DMS 273 (cell line): ENCODE measurements around the gene ZNF582.
"Not testable (repeated sequence)": the region's sequence is repeated elsewhere in the genome, so short reads cannot be mapped to it uniquely, and the experiment has no call there.

Source experiments
- DNase-seq: peaks from one replicate; lab custom pipeline; 2025; ENCODE audit not compliant: unreplicated experiment; lab: John Stamatoyannopoulos, UW

ZNF582 gene

GRCh38 chr19:56355517-56355916 is 37.8 kb downstream of the ZNF582 start:
- no peak for DNase-seq

GRCh38 chr19:56351208-56351607 is 42.1 kb downstream of the ZNF582 start:
- DNase-seq: no peak

GRCh38 chr19:56350416-56351045 is 42.8 kb downstream of the ZNF582 start:
- DNase-seq: peak; percentile 80

GRCh38 chr19:56348289-56348877 is 45.0 kb downstream of the ZNF582 start:
- DNase-seq: peak; percentile 47

- no peak for DNase-seq
Observed at GRCh38 chr19:56347163-56347778, 46.1 kb downstream of the ZNF582 start.

- peak; percentile 5 for DNase-seq
Observed at GRCh38 chr19:56341948-56342347, 51.4 kb downstream of the ZNF582 start.

GRCh38 chr19:56339031-56339430 is 54.3 kb downstream of the ZNF582 start:
- not testable (repeated sequence) for DNase-seq

- DNase-seq: not testable (repeated sequence)
Observed at GRCh38 chr19:56337077-56337476, 56.3 kb downstream of the ZNF582 start.

- DNase-seq: not testable (repeated sequence)
Observed at GRCh38 chr19:56335371-56335770, 58.0 kb downstream of the ZNF582 start.

- peak; percentile 74 for DNase-seq
Observed at GRCh38 chr19:56333506-56333905, 59.8 kb downstream of the ZNF582 start.
